ENCODE measurements around the gene ENOX2. TPM values are rescaled to one million over a fixed set of nuclear protein-coding genes. Genes with fewer than 3 reads are reported as not detected.

Gene ENOX2
- total and polyA plus RNA-seq, 2 of the 13 experiments (the other 11 are each of a cell fraction or from before 2014, with no cell fraction given), result 5.9 to 8.5 TPM

DNA sequence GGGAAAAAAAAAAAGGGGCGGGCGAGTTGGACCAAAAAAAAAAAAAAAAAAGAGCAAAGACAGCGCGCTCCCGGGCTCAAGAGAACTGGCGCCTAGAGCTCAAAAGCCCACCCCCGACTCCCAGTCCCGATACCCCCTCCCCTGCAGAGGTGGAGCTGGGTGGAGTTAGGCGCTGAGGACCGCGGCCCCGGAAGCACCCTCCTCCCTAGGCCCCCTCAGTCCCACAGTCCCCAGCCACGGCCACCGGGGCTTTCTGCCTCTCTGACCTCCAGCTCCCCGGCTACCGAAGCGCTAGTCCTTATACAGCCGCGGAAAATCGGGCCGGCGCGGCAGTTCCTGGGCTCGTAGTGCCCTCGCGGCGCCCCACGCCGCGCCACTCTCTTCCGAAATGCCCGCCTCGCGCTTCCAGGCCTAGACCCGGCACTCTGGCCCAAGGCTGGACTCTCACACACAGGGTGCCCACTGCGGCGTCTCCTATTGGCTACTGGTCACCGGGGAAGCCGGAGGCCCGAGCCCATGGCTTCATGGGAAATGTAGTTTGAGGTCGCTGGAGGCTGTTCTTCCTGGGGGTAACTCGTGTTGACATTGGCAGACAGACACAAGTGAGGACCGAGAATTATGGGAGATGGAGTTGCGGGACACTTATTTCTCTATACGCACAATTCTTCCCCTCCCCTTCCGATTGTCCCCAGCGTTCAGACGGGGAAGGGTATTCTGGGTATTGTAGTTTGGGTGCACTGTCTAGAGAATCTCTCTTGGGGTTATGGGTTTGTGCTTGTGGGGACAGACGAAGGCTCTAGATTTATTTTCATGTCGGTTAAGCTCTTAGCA lies at the start of gene ENOX2 (continued):
- TF ChIP-seq, protein P1, sequence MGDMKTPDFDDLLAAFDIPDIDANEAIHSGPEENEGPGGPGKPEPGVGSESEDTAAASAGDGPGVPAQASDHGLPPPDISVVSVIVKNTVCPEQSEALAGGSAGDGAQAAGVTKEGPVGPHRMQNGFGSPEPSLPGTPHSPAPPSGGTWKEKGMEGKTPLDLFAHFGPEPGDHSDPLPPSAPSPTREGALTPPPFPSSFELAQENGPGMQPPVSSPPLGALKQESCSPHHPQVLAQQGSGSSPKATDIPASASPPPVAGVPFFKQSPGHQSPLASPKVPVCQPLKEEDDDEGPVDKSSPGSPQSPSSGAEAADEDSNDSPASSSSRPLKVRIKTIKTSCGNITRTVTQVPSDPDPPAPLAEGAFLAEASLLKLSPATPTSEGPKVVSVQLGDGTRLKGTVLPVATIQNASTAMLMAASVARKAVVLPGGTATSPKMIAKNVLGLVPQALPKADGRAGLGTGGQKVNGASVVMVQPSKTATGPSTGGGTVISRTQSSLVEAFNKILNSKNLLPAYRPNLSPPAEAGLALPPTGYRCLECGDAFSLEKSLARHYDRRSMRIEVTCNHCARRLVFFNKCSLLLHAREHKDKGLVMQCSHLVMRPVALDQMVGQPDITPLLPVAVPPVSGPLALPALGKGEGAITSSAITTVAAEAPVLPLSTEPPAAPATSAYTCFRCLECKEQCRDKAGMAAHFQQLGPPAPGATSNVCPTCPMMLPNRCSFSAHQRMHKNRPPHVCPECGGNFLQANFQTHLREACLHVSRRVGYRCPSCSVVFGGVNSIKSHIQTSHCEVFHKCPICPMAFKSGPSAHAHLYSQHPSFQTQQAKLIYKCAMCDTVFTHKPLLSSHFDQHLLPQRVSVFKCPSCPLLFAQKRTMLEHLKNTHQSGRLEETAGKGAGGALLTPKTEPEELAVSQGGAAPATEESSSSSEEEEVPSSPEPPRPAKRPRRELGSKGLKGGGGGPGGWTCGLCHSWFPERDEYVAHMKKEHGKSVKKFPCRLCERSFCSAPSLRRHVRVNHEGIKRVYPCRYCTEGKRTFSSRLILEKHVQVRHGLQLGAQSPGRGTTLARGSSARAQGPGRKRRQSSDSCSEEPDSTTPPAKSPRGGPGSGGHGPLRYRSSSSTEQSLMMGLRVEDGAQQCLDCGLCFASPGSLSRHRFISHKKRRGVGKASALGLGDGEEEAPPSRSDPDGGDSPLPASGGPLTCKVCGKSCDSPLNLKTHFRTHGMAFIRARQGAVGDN (CRISPR knock-in tag; IDR thresholded peaks at IDR 0.05), result peak; percentile 77
- no peak; the same call in 1 of the 2 replicates for TF ChIP-seq ZNF431 (CRISPR knock-in tag; IDR thresholded peaks at IDR 0.05; ENCODE audit: borderline replicate concordance, low read depth)
- no peak for TF ChIP-seq ZHX1 (CRISPR knock-in tag; IDR thresholded peaks at IDR 0.05; ENCODE audit: low read depth)
- TF ChIP-seq DMAP1 (CRISPR knock-in tag; IDR thresholded peaks at IDR 0.05), result peak; percentile 60; the same call in 1 of the 2 replicates
- peak; percentile 63 for TF ChIP-seq PHF21A (CRISPR knock-in tag; IDR thresholded peaks at IDR 0.05)
- TF ChIP-seq, protein P2, sequence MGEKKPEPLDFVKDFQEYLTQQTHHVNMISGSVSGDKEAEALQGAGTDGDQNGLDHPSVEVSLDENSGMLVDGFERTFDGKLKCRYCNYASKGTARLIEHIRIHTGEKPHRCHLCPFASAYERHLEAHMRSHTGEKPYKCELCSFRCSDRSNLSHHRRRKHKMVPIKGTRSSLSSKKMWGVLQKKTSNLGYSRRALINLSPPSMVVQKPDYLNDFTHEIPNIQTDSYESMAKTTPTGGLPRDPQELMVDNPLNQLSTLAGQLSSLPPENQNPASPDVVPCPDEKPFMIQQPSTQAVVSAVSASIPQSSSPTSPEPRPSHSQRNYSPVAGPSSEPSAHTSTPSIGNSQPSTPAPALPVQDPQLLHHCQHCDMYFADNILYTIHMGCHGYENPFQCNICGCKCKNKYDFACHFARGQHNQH (CRISPR knock-in tag; IDR thresholded peaks at IDR 0.05), result 0 out of 2 replicates have a peak, but pooled peaks have one; percentile 22
- no peak for TF ChIP-seq ZNF7 (CRISPR knock-in tag; IDR thresholded peaks at IDR 0.05)
- TF ChIP-seq, protein P3, sequence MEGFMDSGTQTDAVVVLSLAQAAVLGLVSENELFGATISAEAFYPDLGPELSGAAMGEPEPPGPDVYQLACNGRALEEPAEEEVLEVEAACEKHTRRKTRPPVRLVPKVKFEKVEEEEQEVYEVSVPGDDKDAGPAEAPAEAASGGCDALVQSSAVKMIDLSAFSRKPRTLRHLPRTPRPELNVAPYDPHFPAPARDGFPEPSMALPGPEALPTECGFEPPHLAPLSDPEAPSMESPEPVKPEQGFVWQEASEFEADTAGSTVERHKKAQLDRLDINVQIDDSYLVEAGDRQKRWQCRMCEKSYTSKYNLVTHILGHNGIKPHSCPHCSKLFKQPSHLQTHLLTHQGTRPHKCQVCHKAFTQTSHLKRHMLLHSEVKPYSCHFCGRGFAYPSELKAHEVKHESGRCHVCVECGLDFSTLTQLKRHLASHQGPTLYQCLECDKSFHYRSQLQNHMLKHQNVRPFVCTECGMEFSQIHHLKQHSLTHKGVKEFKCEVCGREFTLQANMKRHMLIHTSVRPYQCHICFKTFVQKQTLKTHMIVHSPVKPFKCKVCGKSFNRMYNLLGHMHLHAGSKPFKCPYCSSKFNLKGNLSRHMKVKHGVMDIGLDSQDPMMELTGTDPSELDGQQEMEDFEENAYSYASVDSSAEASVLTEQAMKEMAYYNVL (CRISPR knock-in tag; IDR thresholded peaks at IDR 0.05; ENCODE audit: borderline replicate concordance), result no peak
- TF ChIP-seq ZNF768 (CRISPR knock-in tag; IDR thresholded peaks at IDR 0.05), result peak; percentile 17; the same call in 1 of the 2 replicates
- TF ChIP-seq ZNF879 (CRISPR knock-in tag; IDR thresholded peaks at IDR 0.05), result no peak
- no peak for TF ChIP-seq ZNF577 (CRISPR knock-in tag; IDR thresholded peaks at IDR 0.05; ENCODE audit: borderline replicate concordance, low read depth)
- no peak for TF ChIP-seq IRF1 (CRISPR knock-in tag; IDR thresholded peaks at IDR 0.05; ENCODE audit: low read depth)
- TF ChIP-seq SNRNP70 (IDR thresholded peaks at IDR 0.05; ENCODE audit: low read depth, low read length), result no peak
- no peak for TF ChIP-seq RFXANK (CRISPR knock-in tag; IDR thresholded peaks at IDR 0.05)
- TF ChIP-seq HOMEZ (CRISPR knock-in tag; IDR thresholded peaks at IDR 0.05; ENCODE audit: low read depth), result no peak
- TF ChIP-seq MAFG (CRISPR knock-in tag; IDR thresholded peaks at IDR 0.05), result no peak

All from HepG2 (cell line).